NCI-H748 (cell line): ENCODE results near the gene CLBA1.
A peak's percentile ranks its signal among the peaks of the same experiment; 100 is the strongest.

ENCODE experiments used
- DNase-seq: peaks from one replicate; lab custom pipeline; 2025; ENCODE audit not compliant: unreplicated experiment; lab: John Stamatoyannopoulos, UW

CLBA1 gene

DNA sequence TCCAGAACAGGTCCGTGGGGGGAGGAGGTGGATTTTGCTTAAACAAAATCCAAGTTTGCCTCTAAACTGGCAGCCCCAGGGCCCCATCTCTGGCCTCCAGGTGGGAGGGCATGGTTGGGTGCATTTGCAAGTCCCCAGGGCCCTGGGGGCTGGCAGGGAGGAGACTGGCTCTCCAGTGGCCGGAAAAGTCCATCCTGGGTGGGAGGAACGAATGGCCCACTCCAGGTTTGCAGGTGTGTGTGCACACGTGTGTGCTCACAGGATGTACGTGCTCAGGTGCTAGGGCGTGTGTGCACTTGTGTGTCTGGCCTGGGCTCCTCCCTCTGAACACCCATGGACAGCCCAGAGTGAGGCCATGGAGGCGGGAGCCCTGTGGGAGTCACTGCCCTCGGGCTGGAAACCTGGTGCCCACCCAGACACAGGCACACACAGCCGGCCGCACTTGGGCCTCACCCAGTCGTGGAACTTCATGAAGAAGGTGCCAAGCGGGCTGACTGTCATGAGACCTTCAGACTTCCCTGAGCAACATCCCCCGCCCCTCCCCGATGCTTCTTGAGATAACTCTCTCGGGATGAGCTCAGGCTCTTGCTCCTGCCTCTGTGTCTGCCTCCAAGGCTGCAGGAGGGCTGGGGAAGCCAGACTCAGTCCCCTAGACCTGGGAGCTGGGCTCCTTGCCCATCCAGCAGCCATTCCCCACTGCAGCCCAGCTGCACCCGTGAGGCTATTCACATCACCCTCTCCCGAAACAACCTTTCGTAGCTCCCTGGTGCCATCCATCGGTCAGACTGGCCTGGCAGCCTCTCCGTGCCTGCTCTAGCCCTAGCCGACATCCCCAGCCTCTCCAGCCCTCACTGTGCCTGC lies 16.8 kb upstream of the CLBA1 start:
- no peak for DNase-seq

DNA sequence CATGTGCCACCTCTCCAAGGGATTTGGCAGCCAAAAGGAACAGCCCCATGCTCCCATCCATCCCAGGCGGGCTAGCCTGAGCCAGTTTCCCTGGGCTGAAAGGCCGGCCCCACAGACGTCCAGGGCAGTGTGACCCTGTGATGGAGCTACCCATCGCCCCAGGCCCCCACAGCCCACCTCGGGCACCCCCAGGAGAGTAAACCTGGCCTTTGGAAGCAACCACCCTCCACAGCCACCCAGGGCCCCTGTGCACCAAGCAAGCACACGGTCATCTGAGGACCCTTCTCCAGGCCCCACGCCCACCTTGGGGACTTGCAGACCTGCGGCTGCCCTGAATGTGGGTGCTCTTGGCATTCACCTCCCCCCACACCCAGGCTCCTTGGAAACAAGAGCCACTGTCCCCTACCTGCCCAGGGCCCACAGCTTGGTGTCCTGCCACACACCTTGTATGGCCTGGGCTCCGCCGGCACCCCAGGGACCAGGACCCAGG lies 15.8 kb upstream of the CLBA1 start:
- DNase-seq = no peak

DNA sequence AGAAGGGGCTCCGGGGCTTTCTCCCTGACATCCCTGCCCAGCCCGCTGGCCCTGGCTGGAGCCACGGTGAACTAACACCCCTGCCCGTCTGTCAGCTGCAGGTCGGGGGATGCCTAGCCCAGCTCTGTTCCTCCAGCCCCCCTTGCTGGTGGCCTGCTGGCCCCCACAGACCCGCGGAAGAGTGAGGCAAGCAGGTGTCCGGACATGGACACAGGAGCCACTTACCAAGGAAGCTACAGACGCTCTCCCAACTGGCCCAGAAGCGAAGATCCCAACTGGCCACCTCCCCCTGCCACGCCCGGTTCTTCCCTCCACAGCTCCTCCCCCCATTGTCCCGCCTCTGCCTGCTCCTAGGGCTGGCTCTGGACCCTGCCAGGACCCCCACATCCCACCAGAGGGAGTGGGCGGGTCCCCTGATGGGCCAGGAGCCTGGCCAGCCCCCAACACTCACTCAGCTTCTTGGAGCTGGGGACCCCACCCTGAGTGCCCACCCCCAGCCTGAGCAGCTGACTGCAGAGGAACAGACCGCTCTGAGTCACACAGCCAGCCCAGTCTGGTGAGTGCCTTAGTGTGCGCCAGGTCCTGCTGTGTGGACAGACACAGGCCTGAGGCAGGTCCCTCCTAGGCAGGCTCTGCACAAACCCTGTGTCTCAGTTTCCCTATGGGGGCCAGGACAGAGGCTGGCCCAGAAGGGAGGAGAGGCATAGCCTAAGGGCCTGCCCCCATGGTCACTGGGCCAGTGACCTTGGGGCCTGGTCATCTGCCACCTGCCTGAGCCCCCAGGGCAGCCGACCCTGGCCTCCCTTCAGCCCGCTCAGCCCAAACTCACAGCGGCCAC lies 15.1 kb upstream of the CLBA1 start:
- no peak for DNase-seq

DNA sequence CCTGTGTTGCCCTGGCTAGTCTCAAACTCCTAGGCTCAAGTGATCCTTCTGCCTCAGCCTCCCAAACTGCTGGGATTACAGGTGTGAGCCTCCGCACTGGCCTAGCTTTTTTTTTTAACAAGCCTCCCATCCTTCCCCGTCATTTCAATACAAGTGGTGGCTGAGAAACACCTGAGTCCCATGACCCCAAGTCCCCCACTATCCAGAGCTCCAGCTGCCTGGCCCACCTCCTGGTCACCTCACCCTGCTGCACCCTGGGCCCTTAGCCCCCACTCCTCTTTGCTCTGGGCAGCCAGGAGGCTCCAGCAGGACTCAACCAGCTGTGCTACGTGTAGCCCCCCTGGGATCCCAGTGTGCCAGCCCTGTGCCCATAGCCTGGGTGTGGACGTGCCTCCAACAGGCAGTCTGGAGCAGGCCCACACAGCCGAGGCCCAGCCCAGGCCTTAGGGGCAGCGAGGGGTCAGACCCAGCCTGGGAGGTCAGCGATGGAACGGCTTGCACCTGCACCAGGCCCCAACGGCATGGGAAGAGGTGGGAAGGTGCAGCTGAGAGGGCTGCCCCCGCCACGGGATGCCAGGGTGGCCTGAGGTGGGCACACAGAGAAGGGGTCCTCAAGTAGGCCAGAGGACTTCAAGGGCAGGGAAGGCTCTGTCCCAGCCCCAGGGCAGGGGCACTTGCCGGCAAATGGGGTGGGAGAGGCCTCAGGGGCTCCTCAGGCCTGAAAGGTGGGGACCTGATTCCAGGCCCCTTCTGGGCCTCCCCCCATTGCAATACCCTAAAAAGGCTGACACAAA lies 13.9 kb upstream of the CLBA1 start:
- no peak for DNase-seq

DNA sequence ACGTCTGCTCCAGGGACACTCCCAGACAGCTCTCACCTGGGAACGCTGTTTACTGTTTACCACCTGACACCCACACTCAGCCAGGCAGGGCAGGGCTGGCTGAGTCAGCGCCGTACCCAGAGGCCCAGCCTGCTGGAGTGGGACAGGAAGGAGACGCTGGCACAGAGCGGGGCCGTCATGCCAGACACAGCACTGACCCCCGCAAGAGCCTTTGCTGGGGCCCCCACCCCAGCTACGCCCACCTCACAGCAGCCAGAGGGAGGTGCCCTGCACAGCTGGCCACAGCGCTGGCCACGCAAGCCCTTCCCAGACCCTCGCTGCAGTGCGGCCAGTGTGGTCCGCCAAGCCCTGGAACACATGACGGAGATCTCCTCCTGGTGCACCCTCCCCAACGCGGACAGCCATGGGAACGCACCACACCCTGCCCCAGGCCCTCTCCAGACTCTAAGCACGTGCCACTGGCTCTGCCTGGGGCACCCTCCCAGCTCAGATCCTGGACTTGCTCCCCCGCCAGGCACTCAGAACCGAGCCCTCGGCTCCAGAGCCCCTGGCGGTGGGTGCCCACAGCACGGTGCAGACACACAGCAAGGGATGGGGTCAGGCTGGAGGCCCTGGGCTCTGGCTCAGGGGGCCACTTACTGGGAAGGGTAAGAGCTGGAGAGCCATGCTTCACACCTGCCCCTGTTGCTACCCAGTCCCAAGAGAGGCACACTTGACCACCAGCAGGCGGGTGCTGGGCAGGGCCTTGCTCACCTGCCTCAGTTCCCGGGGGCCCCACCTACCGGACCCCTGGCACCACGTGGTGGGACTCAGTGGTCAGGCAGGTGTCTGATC lies 13.1 kb upstream of the CLBA1 start:
- peak; percentile 24 for DNase-seq

DNA sequence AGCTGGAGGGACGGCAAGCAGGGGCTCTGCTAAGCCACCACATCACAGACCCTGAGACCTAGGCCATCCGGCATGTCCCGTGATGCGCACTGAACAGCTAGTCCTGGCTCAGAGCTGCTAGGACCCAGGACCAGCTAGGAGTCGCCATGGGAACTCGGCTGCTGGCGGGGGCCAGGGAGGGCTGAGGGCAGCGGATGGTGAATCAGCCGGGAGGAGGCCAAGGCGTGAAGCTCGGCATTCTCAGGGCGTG lies 12.5 kb upstream of the CLBA1 start:
- peak; percentile 36 for DNase-seq

DNA sequence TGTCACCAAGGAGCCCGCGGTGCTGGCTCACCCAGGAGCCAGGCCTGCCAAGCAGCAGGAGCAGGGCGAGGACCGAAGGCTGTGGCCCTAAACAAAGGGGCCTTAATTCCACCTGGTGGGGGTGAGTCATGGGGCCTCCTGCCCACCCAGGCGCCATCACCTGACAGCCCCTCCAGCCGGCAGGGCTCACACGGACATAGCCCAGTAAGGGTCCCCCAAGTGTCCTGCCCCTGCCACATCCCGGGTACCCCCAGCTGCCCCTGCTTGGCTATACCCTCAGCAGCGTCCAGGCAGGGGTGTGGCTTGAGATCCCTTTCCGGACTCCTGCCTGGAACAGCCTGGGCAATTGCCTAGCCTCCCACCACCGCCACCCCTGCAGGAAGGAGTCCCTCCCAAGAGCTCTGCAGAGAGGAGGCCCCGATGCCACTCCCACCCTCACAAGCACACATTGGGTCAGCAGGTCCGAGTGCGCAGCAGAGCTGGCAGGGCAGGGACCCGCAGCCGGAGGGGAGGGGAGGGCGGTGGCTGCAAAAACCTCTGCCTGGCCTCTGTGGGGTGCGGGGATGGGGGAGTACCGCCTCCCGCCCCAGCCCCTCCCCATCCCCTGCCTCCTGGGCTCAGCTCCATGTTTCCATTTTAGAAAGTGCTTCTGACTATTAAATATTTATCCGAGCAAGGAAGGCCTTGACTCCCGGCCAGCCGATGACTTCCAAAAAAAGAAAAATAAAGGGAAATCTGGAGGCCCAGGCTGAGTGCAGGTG lies 12.0 kb upstream of the CLBA1 start:
- DNase-seq = no peak

DNA sequence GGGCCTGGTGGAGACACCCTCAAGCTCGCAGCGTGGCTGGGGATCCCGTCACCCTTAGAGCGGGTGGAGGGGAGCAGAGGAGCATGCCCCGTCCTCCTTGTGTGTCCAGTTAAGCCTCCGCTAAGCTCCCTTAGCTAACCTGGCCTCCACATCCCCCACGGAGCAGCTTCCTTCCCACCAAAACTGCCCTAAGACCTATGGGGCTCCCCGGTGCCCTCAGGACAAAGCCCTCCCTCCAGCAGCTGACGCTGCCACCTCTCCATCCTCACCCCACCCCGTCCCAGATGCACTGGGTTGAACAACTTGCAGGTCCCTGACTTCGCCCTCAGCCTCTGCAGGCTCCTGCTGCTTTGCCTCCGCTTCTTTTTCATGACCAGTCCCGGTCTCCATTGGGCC lies 11.4 kb upstream of the CLBA1 start:
- no peak for DNase-seq

DNA sequence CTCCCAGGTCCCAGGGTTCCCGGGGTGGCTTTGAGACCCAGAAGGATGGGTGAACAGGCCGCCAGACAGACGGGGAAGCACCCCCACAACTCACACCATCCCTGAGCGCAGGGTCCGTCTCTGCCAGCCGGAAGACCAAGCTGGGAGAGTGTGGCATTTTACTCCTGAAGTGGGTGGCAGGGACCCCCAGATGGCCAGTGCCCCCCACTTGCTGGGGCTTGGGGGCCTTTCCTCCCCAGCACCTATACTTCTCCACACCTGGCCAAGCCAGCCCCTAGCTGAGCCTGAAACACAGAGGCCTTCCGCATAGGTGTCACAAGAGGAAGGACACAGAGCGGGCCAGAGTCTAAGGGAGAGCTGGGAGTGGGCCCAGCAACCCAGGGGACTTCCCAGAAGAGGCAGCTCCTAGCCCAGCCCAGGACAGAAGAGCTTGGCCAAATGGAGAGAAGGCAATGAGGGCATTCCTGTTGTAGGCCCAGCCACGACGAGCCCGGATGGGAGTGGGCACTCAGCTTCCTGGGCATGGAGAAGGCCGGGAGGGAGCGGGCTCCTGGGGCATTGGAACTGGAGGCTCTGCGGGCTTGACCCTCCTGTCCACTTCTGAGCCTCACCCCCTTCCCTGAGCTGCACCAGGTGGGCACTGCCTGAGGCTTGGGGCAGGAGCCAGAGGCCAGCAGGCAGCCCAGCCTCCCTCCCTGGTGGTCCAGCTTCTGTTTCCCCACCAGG lies 10.8 kb upstream of the CLBA1 start:
- DNase-seq = no peak

DNA sequence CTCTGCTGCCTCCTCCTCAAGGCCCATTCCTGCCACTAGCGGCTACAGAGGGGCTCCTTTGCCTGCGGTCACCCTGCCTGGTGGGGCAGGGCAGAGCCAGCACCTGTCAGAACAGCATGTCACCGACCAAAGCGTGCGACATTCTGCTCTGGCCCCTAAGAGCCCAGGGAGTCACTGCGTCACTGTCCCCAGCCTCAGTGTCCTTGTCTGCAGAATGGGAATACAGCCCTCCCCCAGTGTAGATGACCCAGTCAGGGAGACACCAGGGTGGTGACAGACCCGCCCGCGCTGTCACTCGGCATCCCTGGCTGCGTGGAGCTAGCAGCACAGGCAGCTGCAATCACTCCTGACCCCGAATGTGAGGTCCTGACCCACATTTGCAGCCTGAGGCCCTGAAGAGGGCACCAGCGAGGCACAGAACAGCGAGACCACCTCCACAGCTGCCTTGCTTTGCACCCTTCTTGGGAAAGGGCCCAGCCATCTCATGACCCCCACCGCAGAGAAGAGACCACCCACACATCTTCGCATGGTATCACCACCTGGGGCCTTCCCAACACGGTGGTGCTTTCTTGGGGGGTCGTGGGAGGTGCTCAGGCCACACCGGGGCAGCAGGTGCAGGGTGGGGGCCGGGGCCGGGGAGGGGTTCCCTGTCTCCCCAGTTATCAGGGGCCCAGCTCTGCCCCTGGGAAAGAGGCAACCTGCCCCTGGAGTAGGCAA lies 9.9 kb upstream of the CLBA1 start:
- no peak for DNase-seq

DNA sequence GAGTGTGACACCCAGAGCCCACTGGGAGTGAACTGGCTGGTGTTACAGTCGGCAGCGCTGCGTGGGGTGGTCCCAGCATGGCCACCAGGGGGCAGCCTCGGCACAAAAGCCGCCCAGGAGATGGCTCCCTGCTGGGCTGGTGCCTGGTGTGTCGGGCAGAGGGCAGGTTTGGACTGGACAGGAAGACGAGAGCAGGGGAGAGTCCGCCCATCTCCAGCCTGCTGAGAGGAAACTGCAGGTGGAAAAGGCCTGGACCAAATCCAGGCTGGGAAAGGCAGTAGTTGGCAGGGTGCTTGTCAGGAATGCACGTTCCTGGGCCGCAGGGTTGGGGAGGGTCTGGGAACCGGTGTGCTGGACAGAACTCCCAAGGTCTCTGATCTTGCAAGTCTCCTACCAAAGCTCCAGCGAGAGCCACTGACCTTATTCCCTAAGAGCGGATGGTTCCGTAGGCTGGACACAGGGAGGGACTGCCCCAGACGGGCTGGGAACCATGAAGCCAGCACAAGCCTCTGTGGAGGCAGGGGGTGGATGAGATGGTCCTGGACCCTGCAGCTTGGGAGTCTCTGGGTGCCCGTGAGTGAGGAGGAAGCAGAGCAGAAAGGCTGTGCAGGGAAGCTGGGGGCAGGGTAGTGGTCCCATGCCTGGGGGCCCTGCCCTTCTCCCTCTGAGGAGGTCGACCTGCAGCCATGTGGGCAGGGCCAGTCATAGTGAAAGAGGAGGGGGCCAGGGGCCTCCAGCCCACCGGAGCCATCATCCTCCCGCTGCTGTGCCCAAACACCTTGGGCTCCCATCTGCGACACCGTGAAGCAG lies 9.2 kb upstream of the CLBA1 start:
- peak; percentile 79 for DNase-seq

DNA sequence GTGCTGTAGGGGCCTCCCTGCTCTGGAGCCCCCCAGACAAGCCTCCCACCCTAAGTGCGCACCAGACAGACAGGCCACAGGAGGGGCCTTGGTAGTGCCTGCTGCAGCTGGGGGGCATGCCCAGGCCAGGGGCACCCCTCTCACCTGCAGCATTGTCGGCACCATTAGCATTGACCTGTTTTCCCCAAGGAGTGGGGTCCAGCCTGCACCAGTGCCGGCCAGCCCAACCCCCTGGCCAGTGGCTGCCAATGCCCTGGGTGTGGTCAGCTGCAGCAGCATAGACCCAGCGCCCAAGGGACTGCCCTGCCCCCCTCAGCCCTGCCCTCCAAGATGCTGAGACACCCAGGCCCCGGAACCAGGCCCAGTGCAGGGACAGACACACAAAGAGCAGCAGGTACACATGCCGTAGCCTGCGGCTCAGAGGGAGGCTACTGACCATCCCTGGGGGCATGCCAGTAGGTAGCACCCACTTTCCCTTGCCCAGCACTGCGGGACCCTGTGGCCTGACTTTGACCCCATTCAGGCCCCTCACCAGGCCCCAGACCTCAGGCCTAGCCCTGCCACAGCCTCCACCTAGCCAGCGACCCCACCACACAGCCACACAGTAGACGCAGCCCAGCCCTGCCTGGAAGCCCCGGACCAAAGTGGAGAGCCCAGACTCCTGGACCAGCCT lies 8.4 kb upstream of the CLBA1 start:
- no peak for DNase-seq

DNA sequence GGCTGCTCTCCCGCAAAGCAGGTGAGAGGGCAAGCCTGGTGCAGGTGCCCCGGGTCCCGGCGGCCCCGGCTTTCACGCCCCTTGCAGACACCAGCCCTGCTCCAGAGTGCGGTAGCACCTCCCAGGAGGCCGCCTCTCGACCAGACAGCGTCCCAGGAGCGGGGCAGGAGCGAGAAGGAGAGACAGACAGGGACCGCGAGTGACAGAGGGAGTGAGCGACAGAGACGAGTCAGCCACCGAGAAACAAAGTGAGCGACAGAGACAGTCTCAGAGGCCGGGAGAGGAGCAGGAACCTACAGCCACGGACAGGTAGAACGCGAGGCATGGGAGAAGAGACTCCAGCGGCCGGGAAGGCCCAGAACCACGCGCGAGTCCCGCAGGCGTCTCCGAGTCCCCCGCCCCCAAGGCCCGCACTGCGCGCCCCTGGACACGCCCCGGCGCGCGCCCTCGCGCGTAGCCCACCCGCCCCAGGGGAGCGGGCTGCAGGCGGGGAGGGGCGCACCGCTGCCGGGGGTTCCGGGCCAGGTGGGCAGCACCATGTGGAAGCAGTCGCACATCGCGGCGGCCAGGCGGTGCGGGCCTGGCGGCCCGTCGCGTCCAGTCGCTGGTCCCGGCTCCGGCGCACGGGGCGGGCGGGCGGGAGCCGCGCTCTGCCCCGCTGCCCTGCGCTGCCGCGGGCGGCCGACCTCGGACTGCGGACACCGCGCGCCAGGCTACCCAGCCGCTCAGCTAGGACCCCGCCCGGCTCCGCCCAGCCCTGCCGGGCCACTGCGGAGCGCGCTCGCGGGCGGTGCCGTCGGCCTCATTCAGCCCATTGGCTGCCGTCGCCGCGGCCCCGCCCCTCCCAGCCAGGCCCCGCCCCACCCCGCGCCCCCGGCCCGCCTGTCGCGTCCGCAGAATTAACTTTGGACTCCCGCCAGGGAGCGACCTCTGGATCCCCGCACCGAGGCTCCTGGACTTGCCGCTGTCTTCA lies 7.6 kb upstream of the CLBA1 start, which contains the start of gene AHNAK2:
TSS of gene AHNAK2 (minus strand) at position 694 of the 973 bp plus-strand sequence. CDS start at position 557, 137 bp downstream.
- peak; percentile 95 for DNase-seq

DNA sequence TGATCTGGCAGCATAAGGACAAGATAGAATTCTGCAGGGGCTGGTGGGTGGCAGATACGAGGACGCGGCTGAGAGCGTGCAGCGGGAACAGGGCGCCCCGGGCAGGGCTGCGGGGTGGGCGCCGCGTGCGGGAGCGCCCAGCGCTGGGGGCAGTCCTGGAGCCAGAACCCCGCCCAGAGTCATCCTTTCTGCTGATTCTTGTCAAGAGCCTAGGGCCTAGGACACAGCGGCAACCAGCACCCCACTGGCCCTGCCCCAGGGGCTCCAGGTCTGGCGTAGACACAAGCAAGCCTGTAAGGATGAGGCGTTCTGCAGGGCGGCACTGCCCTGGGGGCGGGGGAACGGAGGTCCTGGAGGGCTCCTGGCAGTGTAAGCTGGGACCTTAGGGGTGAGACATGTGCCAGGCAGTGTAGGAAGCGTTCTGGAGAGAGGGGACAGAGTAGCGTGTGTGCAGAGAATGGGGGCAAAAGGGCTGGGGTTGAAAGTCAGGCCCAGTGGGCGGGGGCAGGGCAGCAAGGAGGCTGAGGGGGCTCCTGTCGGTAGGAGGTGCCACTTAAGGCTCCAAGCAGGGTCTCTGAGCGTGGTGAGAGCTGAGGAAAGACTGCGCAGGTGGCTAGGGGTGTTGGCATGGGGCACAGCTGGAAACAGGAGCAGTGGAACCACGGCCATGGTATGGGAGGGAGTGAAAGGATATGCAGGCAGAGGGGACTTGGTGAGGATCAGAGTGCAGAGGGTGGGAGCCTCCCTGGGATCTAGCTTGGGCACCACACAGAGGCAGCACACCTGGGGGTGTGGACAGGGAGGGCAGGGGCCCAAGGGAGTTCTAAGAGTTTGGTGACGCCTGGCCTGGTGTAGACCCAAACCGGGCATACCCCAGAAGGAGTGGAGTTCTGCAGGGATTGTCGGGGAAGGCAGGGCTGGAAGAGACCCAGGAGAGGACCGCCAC lies 6.6 kb upstream of the CLBA1 start:
- DNase-seq = peak; percentile 51
